Cardiac fibroblast (primary cell): Measurements from ENCODE around the gene P2RY1.

Experiments
- DNase-seq, 2 donors: peaks; one replicate each; pipeline versions ENCODE4 v3.0.0 to v3.0.0-alpha.2; 2010; ENCODE audit warnings: low read depth in 2 of 2
- H3K4me3 ChIP-seq, 2 donors: replicated peaks in 1 of 2; 1 replicate in 1 of 2; 2 replicates in 1 of 2; pipeline ENCODE4 v1.5.1; 2011; ENCODE audit warnings: low read depth in 2 of 2, low read length in 2 of 2, mild to moderate bottlenecking in 2 of 2, moderate library complexity in 1 of 2
- TF ChIP-seq, protein P1 (sequence below): IDR thresholded peaks from one replicate; pipeline ENCODE4 v1.5.1; 2011; ENCODE audit warnings: low read depth, mild to moderate bottlenecking, low read length, inconsistent platforms

The P2RY1 gene, protein sequence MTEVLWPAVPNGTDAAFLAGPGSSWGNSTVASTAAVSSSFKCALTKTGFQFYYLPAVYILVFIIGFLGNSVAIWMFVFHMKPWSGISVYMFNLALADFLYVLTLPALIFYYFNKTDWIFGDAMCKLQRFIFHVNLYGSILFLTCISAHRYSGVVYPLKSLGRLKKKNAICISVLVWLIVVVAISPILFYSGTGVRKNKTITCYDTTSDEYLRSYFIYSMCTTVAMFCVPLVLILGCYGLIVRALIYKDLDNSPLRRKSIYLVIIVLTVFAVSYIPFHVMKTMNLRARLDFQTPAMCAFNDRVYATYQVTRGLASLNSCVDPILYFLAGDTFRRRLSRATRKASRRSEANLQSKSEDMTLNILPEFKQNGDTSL

DNA sequence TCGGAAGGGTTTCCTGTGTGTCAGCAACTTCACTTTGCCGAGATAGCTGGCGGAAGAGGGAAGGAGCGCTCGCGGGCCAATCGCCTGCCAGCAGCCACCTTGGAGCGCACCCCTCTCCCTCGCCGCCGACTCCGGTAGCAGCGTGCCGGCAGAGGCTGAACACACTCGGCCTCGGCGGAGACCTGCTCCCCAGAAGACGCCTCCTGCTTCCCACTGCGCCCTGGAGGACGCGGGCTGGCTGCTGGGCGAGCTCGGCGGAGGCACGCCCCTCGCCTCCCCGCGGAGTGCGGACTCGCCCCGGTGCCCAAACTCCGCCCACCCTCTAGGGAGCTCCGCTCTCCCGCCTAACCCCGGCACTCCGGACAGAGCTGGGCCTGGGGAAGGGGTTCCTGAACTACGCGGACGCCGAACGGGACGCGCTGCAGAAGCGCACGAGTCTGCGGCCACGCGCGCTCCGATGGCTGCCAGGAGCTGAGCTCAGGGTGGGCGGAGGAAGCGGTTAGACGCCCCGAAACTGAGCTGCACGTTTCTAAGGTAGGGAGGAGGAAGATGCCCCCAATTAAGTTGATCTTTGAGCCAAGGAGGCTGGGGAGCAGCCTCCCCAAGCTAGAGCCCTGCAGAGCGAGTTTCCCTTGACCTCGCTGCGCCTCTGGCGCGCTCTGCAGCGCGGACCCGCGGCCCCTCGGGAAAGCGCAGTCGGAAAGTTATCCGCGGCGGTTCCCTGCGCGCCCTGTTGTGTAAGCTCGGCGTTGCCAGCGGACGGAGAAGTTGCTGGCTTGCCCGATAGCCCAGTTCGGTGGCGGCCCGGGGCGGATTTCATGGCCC is at the start of gene P2RY1:
Gene P2RY1, plus strand, starts transcription at position 356 of the 825 bp plus-strand sequence. CDS start 652 bp downstream, outside the sequence.
- H3K4me3 ChIP-seq: peak within 1 kb of the TSS; percentile 66 to 75
- peak; percentile 71 to 73 for DNase-seq

DNA sequence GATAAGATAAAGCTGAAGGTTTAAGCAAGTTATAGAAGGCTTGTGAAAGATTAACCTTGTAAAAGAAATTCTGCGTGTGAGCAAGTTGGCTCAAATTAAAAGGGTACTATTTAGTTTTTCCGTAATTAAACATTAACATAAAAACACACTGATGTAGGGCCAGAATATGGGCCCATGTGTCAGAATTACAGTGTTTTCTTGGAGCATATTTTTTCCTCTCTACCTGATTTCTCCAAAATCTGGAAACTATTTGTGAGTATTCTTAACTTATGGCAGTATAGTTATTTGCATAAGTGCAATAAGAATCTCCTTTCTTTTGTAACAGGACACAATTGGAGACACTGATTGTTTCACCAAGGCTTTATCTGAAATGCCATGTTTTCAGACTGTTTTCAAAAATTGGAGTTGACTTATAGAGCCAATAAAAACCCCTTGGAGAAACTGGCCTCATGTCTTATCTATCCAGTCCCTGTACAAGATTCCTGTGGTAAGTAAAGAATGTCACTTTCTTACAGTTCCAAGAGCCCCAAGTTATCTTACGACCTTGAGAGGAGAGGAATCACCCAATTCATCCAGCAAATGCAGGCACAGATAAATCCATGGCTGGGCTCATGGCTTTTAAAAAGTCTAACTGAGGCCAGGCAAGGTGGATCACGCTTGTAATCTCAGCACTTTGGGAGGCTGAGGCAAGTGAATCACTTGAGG is 47.8 kb upstream of the P2RY1 start:
- DNase-seq: no peak
- TF ChIP-seq, protein P1, sequence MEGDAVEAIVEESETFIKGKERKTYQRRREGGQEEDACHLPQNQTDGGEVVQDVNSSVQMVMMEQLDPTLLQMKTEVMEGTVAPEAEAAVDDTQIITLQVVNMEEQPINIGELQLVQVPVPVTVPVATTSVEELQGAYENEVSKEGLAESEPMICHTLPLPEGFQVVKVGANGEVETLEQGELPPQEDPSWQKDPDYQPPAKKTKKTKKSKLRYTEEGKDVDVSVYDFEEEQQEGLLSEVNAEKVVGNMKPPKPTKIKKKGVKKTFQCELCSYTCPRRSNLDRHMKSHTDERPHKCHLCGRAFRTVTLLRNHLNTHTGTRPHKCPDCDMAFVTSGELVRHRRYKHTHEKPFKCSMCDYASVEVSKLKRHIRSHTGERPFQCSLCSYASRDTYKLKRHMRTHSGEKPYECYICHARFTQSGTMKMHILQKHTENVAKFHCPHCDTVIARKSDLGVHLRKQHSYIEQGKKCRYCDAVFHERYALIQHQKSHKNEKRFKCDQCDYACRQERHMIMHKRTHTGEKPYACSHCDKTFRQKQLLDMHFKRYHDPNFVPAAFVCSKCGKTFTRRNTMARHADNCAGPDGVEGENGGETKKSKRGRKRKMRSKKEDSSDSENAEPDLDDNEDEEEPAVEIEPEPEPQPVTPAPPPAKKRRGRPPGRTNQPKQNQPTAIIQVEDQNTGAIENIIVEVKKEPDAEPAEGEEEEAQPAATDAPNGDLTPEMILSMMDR: no peak
- H3K4me3 ChIP-seq: no peak overlapping the region

More for the DNA sequence above, at the start of gene P2RY1:
- TF ChIP-seq, protein P1: peak; percentile 36

DNA sequence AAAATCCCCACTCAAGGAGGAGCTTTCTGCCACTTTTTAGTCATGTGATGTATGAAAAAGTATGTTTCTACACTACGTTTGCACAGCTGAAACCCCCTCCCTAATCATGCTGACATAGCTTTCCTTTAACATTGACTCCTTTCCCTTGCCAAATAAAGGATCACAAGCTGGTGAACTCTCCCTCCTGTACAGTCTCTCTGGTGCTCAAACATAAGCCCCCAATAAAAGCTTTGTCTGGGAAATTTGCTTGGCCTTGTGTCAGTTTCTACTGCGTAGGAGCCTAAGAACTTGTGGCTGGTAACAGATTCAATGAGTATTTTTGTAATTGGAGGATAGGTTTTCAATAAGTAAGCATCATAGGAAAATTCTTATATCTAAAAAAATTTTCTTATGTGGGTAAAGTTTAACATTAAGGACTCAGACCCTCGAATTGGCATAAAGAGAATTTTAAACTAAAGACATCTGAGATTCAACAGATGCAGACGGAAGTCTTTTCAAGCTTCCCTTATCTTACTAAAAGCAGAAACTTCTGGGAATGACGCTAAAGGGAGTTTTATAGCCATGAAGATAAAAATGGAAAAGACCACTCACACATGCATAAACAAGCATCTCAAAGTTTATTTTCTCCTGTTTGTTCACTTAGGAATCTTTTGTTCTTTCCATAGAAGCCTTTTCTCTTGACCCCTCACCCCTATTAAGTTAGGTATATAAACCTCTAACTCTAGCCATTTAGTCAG is 44.1 kb upstream of the P2RY1 start:
- TF ChIP-seq, protein P1: no peak
- no peak for DNase-seq
- no peak overlapping the region for H3K4me3 ChIP-seq

DNA sequence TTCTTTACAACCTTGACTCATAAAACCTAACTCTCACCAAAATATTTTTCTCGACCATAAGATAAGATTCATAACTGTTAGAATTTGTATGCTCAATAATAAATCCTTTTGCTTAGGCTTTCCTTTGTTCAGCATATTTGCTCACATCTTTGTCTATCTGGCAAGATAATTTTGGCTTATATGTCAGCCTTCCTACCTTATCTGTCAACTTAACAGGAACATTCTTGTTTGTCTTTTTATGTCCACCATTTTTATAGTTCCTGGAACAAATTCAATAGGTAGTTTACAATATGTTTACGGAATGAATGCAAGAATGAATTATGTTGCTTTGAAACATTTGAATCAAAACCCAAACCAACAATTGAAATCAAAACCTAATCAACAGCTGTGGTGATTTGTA is 41.0 kb upstream of the P2RY1 start:
- DNase-seq: no peak
- H3K4me3 ChIP-seq: no peak overlapping the region
- TF ChIP-seq, protein P1: no peak

DNA sequence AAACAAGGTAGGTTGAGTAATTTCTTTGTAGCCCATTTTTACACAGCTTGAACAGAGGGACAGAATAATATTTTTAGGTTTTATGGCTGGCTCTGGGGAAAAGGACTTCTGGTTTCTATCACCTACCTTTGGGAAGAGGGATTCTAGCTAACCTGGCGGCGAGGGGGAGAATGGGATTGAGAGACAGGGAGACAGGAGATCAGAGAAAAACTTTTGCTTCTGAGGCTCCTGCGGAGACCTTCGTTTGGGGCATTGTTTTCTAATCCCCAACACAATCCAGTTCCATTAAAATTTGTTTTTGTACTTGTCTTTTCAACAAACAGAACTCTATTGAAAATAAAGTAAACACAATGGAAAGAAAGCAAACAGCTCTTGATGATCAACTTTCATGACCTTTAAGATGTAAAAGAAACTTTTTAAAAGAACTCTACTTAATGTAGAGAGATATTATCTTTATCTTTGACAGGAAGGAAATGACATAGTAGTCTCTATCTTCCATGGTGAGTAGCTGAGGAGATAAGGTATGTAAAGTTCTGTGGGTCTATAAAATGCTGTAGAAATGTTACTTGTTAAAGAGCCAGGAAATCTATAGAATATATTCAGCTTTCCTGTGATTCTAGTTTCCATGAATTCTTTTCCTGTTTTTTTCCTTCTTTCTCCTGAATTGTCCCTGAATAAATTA is 37.0 kb upstream of the P2RY1 start:
- TF ChIP-seq, protein P1: no peak
- DNase-seq: no peak
- H3K4me3 ChIP-seq: no peak overlapping the region
